Measurements from ENCODE around the gene MTX3.

The MTX3 gene

DNA sequence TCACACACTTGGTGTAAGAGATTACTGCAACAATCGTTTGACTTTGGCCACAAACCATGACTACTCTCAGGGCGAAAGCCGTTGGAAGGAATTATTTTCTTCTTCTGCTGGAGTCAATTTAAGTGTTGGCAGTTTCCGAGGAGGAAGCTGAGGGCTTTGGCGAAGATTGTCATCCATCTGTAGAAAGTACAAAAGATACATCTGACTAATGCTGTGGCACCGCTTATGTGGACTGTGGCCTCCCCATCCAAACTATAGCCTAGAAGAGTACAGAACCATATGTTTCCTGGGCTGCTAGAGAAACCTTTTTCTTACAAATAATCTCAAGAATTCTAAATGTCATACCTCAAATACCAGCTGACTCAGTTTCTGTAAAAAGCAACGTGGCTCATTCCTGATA lies 7.4 kb downstream of the MTX3 start:
- no peak for DNase-seq (ENCODE audit: extremely low read depth, low read depth)
- TF ChIP-seq, protein P1, sequence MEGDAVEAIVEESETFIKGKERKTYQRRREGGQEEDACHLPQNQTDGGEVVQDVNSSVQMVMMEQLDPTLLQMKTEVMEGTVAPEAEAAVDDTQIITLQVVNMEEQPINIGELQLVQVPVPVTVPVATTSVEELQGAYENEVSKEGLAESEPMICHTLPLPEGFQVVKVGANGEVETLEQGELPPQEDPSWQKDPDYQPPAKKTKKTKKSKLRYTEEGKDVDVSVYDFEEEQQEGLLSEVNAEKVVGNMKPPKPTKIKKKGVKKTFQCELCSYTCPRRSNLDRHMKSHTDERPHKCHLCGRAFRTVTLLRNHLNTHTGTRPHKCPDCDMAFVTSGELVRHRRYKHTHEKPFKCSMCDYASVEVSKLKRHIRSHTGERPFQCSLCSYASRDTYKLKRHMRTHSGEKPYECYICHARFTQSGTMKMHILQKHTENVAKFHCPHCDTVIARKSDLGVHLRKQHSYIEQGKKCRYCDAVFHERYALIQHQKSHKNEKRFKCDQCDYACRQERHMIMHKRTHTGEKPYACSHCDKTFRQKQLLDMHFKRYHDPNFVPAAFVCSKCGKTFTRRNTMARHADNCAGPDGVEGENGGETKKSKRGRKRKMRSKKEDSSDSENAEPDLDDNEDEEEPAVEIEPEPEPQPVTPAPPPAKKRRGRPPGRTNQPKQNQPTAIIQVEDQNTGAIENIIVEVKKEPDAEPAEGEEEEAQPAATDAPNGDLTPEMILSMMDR (IDR thresholded peaks at IDR 0.05; ENCODE audit: low read depth, low read length) = no peak

DNA sequence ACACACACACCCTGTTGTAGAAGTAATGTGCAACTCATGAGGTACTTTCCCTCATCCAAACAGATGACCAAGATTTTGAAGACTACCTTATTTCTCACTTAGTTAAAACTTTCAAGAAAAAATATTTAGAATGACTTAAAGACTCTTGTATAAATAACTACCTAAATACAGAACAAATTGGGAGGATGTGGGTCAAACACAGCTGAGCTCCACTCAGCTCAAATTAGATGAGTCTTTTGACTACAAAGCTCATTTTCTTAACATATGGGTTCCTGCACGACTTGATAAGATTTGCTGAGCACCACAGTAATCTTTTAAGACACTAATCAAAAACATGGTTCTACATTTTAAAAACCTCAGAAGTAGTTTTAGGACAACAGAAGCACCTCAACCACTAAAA lies 8.9 kb downstream of the MTX3 start:
- TF ChIP-seq, protein P1 (IDR thresholded peaks at IDR 0.05; ENCODE audit: low read depth, low read length) = no peak
- DNase-seq (ENCODE audit: extremely low read depth, low read depth) = no peak

DNA sequence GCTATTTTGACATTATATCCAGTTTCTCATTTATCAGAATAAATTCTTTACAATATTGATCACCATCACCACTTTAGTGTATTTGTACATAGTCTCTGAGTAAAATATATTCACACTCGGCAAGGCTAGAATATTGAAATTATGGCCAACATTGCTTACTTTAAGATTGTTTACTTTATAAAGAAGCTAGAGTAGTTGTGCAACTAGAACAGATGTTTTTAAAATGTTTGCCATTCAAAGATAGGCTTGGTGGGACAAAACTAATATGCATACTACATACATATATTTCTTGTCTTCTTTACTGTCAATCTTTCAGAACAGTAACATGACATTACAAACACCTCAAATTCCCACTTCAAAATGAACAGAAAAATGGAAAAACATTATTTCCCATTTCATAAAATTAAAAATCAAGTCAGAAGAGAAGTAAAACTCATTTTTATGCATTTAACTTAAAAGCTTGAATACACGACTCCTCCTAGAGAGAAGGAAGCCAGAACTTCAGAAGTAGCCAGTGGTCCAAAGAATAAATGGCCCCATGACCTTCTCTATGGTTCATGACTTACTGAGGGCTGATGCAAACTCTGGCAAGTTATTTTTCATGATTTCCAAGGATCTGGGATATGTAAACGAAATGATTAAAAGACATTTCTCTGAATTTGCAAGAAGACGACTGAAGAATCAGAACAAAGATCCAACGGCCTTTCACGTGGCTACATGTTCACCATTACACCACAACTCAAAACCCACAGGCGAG lies 14.1 kb downstream of the MTX3 start:
- DNase-seq (ENCODE audit: extremely low read depth, low read depth) = no peak
- TF ChIP-seq, protein P1 (IDR thresholded peaks at IDR 0.05; ENCODE audit: low read depth, low read length) = no peak

DNA sequence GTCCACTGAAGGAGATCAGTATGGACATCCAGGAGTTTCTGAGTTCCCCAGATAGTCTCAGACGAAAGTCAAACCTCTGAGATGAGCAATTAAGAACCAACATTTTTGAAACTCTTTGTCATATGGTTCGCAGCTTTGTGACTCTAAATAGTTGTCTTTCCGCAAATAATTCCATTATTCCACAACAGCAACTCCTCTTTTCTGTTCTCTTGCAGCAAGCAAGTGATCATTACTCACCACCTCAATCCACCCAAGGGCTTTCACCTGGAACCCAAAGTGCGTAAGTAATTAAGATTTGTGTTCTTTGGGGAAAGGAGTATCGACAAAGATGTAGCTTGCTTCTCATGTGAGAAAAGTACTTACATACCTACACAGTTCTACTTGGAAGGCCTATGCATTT lies 15.6 kb downstream of the MTX3 start:
- TF ChIP-seq, protein P1 (IDR thresholded peaks at IDR 0.05; ENCODE audit: low read depth, low read length) = no peak
- DNase-seq (ENCODE audit: extremely low read depth, low read depth) = no peak

DNA sequence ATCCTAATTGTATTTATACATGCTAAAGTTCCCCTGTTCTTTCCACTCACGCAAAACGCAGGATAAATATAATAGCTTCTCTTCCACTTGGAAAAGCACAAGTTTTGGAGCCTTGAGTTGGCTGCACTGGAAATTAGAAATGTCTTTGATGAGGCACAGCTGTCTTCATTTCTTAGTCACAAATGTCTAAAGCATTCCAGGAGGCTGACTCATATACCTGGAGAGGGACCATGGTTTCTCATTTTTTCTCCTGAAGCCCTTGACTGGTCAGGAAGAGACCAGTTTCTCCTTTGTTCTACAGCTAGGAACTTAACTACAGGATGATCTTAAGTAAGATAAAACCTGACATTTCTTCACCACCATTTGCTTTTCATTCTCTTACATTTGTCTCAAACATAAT lies 16.2 kb downstream of the MTX3 start:
- TF ChIP-seq, protein P1 (IDR thresholded peaks at IDR 0.05; ENCODE audit: low read depth, low read length) = no peak
- no peak for DNase-seq (ENCODE audit: extremely low read depth, low read depth)

DNA sequence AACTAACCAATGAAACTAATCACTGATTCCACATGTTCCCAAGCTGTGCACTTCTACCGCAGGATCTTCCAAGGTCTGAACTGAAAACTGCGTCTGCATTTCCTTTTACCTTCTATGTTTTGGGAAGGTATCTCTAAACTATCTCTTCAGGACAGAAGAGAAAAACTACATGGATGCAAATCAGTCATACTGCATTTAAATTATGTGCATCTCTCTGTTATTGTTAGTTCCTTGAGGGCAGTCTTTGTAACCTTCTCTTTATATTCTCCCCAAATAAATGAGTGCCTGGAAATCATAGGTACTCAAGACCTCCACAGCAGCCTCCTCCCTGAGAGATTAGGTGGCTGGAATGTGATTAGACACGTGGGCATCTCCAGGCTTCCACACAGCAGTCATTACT lies 17.1 kb downstream of the MTX3 start:
- DNase-seq (ENCODE audit: extremely low read depth, low read depth) = no peak
- TF ChIP-seq, protein P1 (IDR thresholded peaks at IDR 0.05; ENCODE audit: low read depth, low read length) = no peak

DNA sequence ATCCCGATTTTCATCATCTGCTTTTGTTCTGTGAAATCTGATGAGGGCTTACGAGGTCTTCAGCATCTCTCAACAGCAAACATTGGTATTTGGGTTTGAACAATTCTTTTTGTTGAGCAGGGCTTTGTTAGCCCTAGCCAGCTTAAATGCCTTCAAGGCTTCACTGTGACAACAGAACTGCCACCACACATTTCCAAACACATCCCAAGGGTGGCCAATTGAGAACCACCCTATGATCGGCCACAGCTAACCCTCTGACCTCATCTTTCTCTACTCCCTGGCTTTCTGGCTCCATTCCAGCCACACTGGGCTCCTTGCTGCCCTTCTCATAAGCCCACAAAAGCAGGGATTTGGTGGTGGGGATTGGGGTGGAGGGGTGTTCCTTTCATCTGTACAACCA lies 17.6 kb downstream of the MTX3 start:
- TF ChIP-seq, protein P1 (IDR thresholded peaks at IDR 0.05; ENCODE audit: low read depth, low read length) = no peak
- DNase-seq (ENCODE audit: extremely low read depth, low read depth) = no peak
